Measurements from ENCODE around the gene PSD. TPM values are rescaled to one million over a fixed set of nuclear protein-coding genes. Genes with fewer than 3 reads are reported as not detected.
A peak's percentile ranks its signal among the peaks of the same experiment; 100 is the strongest.

Gene PSD
- total and polyA plus RNA-seq, 9 of the 15 experiments (the other 6 are each of a cell fraction or from before 2014, with no cell fraction given): 0.11 to 1.7 (median 0.54) TPM; not detected in 2

DNA sequence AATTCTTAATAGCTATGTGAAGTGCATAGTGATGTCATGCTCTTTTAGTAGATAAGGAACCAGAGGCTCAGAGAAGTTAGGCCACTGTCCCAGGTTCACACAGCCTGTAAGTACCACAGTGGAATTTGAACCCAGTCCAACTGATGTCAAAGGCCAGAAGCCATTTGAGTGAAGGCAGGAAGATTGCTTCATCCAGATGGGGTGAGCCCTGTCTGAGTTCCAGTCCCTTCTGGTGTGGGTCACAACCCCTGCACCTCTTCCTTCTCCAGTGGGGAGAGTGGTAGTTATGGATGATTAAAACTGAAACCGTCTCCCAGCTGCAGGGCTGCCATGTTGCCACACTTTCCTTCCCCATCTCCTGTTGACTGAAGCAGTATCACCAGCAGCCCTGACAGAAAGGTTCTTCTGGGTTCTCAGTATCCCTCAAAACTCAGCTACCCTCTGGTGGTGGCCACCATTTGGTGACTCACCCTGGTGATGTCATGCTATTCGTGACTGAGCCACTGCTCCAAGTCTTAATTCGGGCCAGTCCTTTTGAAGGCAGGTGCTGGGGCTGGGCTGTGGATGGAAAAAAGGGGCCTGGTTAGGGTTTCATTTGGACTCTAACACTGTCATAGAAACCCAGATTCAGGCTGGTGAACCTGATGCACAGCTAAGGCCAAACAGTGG is 34.2 kb upstream of the PSD start (continued):
- TF ChIP-seq, protein P1, sequence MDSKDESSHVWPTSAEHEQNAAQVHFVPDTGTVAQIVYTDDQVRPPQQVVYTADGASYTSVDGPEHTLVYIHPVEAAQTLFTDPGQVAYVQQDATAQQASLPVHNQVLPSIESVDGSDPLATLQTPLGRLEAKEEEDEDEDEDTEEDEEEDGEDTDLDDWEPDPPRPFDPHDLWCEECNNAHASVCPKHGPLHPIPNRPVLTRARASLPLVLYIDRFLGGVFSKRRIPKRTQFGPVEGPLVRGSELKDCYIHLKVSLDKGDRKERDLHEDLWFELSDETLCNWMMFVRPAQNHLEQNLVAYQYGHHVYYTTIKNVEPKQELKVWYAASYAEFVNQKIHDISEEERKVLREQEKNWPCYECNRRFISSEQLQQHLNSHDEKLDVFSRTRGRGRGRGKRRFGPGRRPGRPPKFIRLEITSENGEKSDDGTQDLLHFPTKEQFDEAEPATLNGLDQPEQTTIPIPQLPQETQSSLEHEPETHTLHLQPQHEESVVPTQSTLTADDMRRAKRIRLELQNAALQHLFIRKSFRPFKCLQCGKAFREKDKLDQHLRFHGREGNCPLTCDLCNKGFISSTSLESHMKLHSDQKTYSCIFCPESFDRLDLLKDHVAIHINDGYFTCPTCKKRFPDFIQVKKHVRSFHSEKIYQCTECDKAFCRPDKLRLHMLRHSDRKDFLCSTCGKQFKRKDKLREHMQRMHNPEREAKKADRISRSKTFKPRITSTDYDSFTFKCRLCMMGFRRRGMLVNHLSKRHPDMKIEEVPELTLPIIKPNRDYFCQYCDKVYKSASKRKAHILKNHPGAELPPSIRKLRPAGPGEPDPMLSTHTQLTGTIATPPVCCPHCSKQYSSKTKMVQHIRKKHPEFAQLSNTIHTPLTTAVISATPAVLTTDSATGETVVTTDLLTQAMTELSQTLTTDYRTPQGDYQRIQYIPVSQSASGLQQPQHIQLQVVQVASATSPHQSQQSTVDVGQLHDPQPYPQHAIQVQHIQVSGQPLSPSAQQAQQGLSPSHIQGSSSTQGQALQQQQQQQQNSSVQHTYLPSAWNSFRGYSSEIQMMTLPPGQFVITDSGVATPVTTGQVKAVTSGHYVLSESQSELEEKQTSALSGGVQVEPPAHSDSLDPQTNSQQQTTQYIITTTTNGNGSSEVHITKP (IDR thresholded peaks at IDR 0.05; ENCODE audit: partially characterized antibody): peak; percentile 73
- peak; percentile 51 to 53; a peak in 3 of 4 replicates for TF ChIP-seq KDM1A (IDR thresholded peaks at IDR 0.05)
- TF ChIP-seq HNRNPH1 (optimal IDR thresholded peaks at IDR 0.05; ENCODE audit: low read depth, low read length): no peak
- TF ChIP-seq CEBPB (tag; IDR thresholded peaks at IDR 0.05): peak; percentile 27; the same call in 1 of the 2 replicates
- TF ChIP-seq RCOR1 (IDR thresholded peaks at IDR 0.05; ENCODE audit: borderline replicate concordance in 1 of 2, low read depth in 2 of 2, low read length in 2 of 2): 0 out of 4 replicates have a peak, but pooled peaks of 1 of the 2 experiments have one; percentile 6
- peak; percentile 96 for TF ChIP-seq JUN (IDR thresholded peaks at IDR 0.05; ENCODE audit: borderline replicate concordance, low read depth, low read length)
- peak; percentile 88 for TF ChIP-seq JUN (CRISPR knock-in tag; IDR thresholded peaks at IDR 0.05; ENCODE audit: borderline replicate concordance)
- TF ChIP-seq MYBL2 (IDR thresholded peaks at IDR 0.05; ENCODE audit: low read depth): no peak
- no peak for TF ChIP-seq MYBL2 (CRISPR knock-in tag; IDR thresholded peaks at IDR 0.05; ENCODE audit: borderline replicate concordance)
- 0 out of 2 replicates have a peak, but pooled peaks have one; percentile 39 for TF ChIP-seq SMARCA4 (IDR thresholded peaks at IDR 0.05)
- TF ChIP-seq, protein P2, sequence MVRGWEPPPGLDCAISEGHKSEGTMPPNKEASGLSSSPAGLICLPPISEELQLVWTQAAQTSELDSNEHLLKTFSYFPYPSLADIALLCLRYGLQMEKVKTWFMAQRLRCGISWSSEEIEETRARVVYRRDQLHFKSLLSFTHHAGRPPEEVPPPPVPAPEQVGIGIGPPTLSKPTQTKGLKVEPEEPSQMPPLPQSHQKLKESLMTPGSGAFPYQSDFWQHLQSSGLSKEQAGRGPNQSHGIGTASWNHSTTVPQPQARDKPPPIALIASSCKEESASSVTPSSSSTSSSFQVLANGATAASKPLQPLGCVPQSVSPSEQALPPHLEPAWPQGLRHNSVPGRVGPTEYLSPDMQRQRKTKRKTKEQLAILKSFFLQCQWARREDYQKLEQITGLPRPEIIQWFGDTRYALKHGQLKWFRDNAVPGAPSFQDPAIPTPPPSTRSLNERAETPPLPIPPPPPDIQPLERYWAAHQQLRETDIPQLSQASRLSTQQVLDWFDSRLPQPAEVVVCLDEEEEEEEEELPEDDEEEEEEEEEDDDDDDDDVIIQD (CRISPR knock-in tag; IDR thresholded peaks at IDR 0.05): no peak
- no peak for TF ChIP-seq BACH1 (tag; IDR thresholded peaks at IDR 0.05)
- no peak for TF ChIP-seq ZNF146 (CRISPR knock-in tag; IDR thresholded peaks at IDR 0.05; ENCODE audit: unreplicated experiment)
- TF ChIP-seq, protein P3, sequence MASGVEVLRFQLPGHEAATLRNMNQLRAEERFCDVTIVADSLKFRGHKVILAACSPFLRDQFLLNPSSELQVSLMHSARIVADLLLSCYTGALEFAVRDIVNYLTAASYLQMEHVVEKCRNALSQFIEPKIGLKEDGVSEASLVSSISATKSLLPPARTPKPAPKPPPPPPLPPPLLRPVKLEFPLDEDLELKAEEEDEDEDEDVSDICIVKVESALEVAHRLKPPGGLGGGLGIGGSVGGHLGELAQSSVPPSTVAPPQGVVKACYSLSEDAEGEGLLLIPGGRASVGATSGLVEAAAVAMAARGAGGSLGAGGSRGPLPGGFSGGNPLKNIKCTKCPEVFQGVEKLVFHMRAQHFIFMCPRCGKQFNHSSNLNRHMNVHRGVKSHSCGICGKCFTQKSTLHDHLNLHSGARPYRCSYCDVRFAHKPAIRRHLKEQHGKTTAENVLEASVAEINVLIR (CRISPR knock-in tag; IDR thresholded peaks at IDR 0.05): peak; percentile 30; the same call in 1 of the 2 replicates
- 0 out of 2 replicates have a peak, but pooled peaks have one; percentile 49 for TF ChIP-seq DPF2 (IDR thresholded peaks at IDR 0.05)
- TF ChIP-seq, protein P4, sequence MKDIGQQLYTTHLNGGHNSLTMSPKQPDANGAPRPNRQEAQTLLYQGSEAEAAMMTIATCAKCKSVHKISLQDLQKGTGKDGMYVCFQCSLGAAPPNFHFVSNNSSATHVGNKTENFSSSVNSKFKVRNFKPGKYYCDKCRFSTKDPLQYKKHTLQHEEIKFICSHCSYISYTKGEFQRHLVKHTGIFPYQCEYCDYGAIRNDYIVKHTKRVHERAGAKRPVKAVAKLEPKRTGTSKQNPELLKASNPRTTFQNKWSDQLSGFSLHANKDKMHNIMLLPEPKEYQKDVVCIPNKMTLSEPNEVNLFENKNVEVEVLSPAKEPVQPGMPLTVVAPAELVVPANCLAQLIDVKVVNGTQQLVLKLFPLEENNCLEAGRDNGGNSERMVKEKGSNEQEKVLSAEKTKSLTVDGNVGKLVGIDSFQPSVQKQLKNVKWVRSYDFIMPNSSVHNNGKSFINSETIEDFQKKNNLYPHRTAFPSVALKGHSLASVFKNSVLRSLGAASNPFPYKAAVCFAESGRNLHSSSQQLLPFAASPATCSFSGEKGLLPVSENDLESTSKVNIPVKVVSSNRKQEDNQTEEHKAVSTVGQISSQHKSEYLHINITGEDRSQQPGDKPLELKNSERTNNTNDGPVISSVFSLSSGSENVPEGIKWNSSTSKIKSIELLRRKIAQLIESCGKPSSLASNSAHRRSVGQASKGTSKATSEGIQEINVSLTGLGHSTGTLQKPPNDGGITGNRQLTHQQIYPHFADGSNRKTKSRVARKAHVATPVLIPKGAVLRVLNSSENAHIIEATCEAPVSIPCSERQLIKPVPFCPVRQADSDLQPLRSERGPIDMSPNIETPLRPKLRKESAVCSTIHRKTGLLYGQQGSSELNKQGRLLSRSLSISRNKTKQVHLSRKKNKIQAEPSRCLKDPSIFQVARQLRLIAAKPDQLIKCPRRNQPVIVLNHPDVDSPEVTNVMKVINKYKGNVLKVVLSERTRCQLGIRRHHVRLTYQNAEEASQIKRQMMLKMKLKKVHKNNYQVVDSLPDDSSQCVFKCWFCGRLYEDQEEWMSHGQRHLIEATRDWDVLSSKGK (CRISPR knock-in tag; IDR thresholded peaks at IDR 0.05): no peak
- TF ChIP-seq SMAD4 (CRISPR knock-in tag; conservative IDR thresholded peaks at IDR 0.05): peak; percentile 24; the same call in 1 of the 2 replicates
- TF ChIP-seq RBM25 (IDR thresholded peaks at IDR 0.05; ENCODE audit: low read depth, low read length, severe bottlenecking): peak; percentile 88
